Astrocyte (in vitro differentiated cells and primary cell): Measurements from ENCODE around the gene PCDH12.

ENCODE experiments used
- CTCF ChIP-seq: IDR thresholded peaks from 2 replicates; pipeline ENCODE4 v1.5.1; 2011; ENCODE audit warnings: low read depth, mild to moderate bottlenecking, inconsistent platforms, low read length, moderate library complexity; ENCODE audit not compliant: insufficient read depth
- EZH2 ChIP-seq: IDR thresholded peaks from 2 replicates; pipeline ENCODE4 v1.6.1; 2012; ENCODE audit warnings: mild to moderate bottlenecking, low read length, inconsistent platforms; ENCODE audit not compliant: insufficient read depth

GRCh38 chr5:141917760-141918159, 40.2 kb downstream of the PCDH12 start:
- TF ChIP-seq CTCF (no peak), EZH2 (no peak)
